Measurements from ENCODE around the gene TIGD3.
A peak's percentile ranks its signal among the peaks of the same experiment; 100 is the strongest.

The TIGD3 gene

GRCh38 chr11:65351511-65351910 is 3.0 kb upstream of the TIGD3 start:
- POLR2A ChIA-PET, result interaction anchor here (1.5 to 5.7 kb wide), 4 partner anchors 18 to 89 kb away, joined by 5 to 46 read pairs (median 8); partner anchors contain the start of genes DPF2, NEAT1 and POLA2
- DNase-seq (ENCODE audit: extremely low spot score), result no peak
- no peak for TF ChIP-seq ARNT (IDR thresholded peaks at IDR 0.05)
- CTCF ChIA-PET, result interaction anchor here (0.6 to 1.5 kb wide), 3 partner anchors 22 to 119 kb away, joined by 3 to 5 read pairs (median 4); partner anchors contain the start of gene CDC42EP2

- no peak for DNase-seq (ENCODE audit: extremely low spot score)
- ChIA-PET CTCF (interaction anchor here (0.6 to 1.0 kb wide), 6 partner anchors 38 to 1101 kb away, joined by 3 to 6 read pairs (median 3); partner anchors contain the start of gene CDC42EP2), POLR2A (interaction anchor here (1.9 to 5.7 kb wide), 3 partner anchors 19 to 91 kb away, joined by 7 to 46 read pairs (median 10); partner anchors contain the start of genes DPF2, NEAT1 and POLA2)
- TF ChIP-seq HDGF (IDR thresholded peaks at IDR 0.05; ENCODE audit: borderline replicate concordance) (no peak), LEF1 (IDR thresholded peaks at IDR 0.05; ENCODE audit: borderline replicate concordance) (no peak), L3MBTL2 (conservative IDR thresholded peaks at IDR 0.05) (no peak), ARNT (IDR thresholded peaks at IDR 0.05) (no peak), ZNF384 (IDR thresholded peaks at IDR 0.05) (no peak), SP1 (IDR thresholded peaks at IDR 0.05) (no peak), ELF4 (IDR thresholded peaks at IDR 0.05) (no peak), TARDBP (IDR thresholded peaks at IDR 0.05) (no peak), CTBP1 (IDR thresholded peaks at IDR 0.05; ENCODE audit: borderline replicate concordance) (no peak), NFRKB (IDR thresholded peaks at IDR 0.05) (no peak), FOXM1 (IDR thresholded peaks at IDR 0.05; ENCODE audit: borderline replicate concordance) (no peak), FOXK2 (IDR thresholded peaks at IDR 0.05) (no peak), SUZ12 (IDR thresholded peaks at IDR 0.05) (no peak), BHLHE40 (IDR thresholded peaks at IDR 0.05; ENCODE audit: borderline replicate concordance) (no peak), FOXA1 (IDR thresholded peaks at IDR 0.05) (no peak), PKNOX1 (IDR thresholded peaks at IDR 0.05) (no peak)
Measured at GRCh38 chr11:65352783-65353182, 1.8 kb upstream of the TIGD3 start.

GRCh38 chr11:65353376-65353775 is 1.2 kb upstream of the TIGD3 start:
- TF ChIP-seq PKNOX1 (IDR thresholded peaks at IDR 0.05) (no peak), ARNT (IDR thresholded peaks at IDR 0.05) (no peak), L3MBTL2 (conservative IDR thresholded peaks at IDR 0.05) (no peak), TARDBP (IDR thresholded peaks at IDR 0.05) (no peak), HDGF (IDR thresholded peaks at IDR 0.05; ENCODE audit: borderline replicate concordance) (no peak), LEF1 (IDR thresholded peaks at IDR 0.05; ENCODE audit: borderline replicate concordance) (no peak), FOXA1 (IDR thresholded peaks at IDR 0.05) (no peak)
- POLR2A ChIA-PET, result interaction anchor here (1.2 to 5.7 kb wide), 4 partner anchors 19 to 91 kb away, joined by 3 to 46 read pairs (median 5); partner anchors contain the start of genes DPF2 and POLA2
- no peak for DNase-seq (ENCODE audit: extremely low spot score)
- CTCF ChIA-PET, result interaction anchor here (0.6 to 1.0 kb wide), 5 partner anchors 38 to 1101 kb away, joined by 3 to 4 read pairs (median 3); partner anchors contain the start of gene CDC42EP2

- no peak for DNase-seq (ENCODE audit: extremely low spot score)
- POLR2A ChIA-PET, result interaction anchor here (1.0 to 5.7 kb wide), 6 partner anchors 20 to 146 kb away, joined by 3 to 46 read pairs (median 4); partner anchors contain the start of genes DPF2 and POLA2
- TF ChIP-seq NFRKB (IDR thresholded peaks at IDR 0.05), result no peak
- no peak for TF ChIP-seq FOXK2 (IDR thresholded peaks at IDR 0.05)
- no peak for TF ChIP-seq HDGF (IDR thresholded peaks at IDR 0.05; ENCODE audit: borderline replicate concordance)
- CTCF ChIA-PET, result interaction anchor here (1.0 kb wide), 1 partner anchor 39 kb away, joined by 4 read pairs; the partner anchor contains the start of gene CDC42EP2
Measured at GRCh38 chr11:65353900-65354264, 669 bp upstream of the TIGD3 start.

- ChIA-PET CTCF (interaction anchor here (0.8 kb wide), 1 partner anchor 25 kb away, joined by 3 read pairs; no protein-coding TSS in a partner anchor), POLR2A (interaction anchor here (1.0 to 3.1 kb wide), 3 partner anchors 22 to 144 kb away, joined by 5 to 13 read pairs (median 9); partner anchors contain the start of genes DPF2, MALAT1 and NEAT1)
- DNase-seq (ENCODE audit: extremely low spot score), result peak; percentile 41
- TF ChIP-seq ARNT (IDR thresholded peaks at IDR 0.05) (no peak), SUZ12 (IDR thresholded peaks at IDR 0.05) (no peak), TARDBP (IDR thresholded peaks at IDR 0.05) (no peak), L3MBTL2 (conservative IDR thresholded peaks at IDR 0.05) (peak; percentile 15; the same call in 1 of the 2 replicates), FOXA1 (IDR thresholded peaks at IDR 0.05) (no peak), ZNF384 (IDR thresholded peaks at IDR 0.05) (no peak), FOXM1 (IDR thresholded peaks at IDR 0.05; ENCODE audit: borderline replicate concordance) (no peak), NFRKB (IDR thresholded peaks at IDR 0.05) (no peak)
Measured at GRCh38 chr11:65355013-65355775, 643 bp downstream of the TIGD3 start.

GRCh38 chr11:65355776-65356393 is 1.3 kb downstream of the TIGD3 start:
- no peak for DNase-seq (ENCODE audit: extremely low spot score)
- ChIA-PET POLR2A (interaction anchor here (0.8 to 3.1 kb wide), 6 partner anchors 8 to 144 kb away, joined by 3 to 13 read pairs (median 4); partner anchors contain the start of genes DPF2, MALAT1 and NEAT1), CTCF (interaction anchor here (0.8 to 1.2 kb wide), 2 partner anchors 26 to 27 kb away, joined by 3 read pairs; no protein-coding TSS in a partner anchor)
- no peak for TF ChIP-seq SUZ12 (IDR thresholded peaks at IDR 0.05)
- TF ChIP-seq FOXA1 (IDR thresholded peaks at IDR 0.05), result no peak
- TF ChIP-seq BHLHE40 (IDR thresholded peaks at IDR 0.05; ENCODE audit: borderline replicate concordance), result no peak
- no peak for TF ChIP-seq FOXM1 (IDR thresholded peaks at IDR 0.05; ENCODE audit: borderline replicate concordance)
- no peak for TF ChIP-seq TARDBP (IDR thresholded peaks at IDR 0.05)
- no peak for TF ChIP-seq HDGF (IDR thresholded peaks at IDR 0.05; ENCODE audit: borderline replicate concordance)
- TF ChIP-seq LEF1 (IDR thresholded peaks at IDR 0.05; ENCODE audit: borderline replicate concordance), result no peak
